ENCODE data around the gene HMCN1.

HMCN1 gene

DNA sequence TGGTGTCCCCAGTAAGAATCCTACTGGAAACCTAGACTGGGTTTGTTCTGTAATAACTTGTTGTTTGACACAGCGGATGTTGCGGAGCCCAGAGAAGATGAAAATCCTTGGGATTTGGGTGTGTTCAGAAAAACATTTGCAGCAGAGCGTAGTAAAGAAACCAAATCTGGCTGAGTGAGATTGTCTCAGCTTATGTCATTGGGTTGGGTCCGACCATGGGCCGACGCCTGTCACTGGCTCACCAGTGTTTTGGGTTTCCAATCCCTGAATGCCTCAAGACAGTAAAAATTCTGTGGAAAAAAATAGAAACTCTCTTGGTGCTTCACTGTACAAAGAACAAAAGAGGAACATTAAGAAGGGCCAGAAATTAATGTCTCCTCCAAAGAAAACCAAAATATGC lies 494.6 kb downstream of the HMCN1 start:
- no peaks in the 10 kb centered on the region for H3K9me3 ChIP-seq (ENCODE audit: control insufficient read depth, low read length)
- H3K4me1 ChIP-seq (ENCODE audit: control insufficient read depth, insufficient read depth, low read length) = no peaks in the 10 kb centered on the region
- H3K36me3 ChIP-seq (ENCODE audit: control insufficient read depth, insufficient read depth, low read length) = no peaks in the 10 kb centered on the region
- H3K4me3 ChIP-seq (ENCODE audit: insufficient read depth, low read depth, low read length) = no peak overlapping the region
- H3K27ac ChIP-seq (ENCODE audit: insufficient read depth, low read depth, low read length, poor library complexity, severe bottlenecking) = no peak overlapping the region
- no peaks in the 10 kb centered on the region for H3K27me3 ChIP-seq (ENCODE audit: control insufficient read depth, insufficient read depth, low read length, poor library complexity, severe bottlenecking)
- WGBS, 2 experiments = 96 to 98% methylated on average over 6 of the region's 6 CpGs

GRCh38 chr1:186231861-186232436 lies 497.8 kb downstream of the HMCN1 start:
- 89 to 96% methylated on average over 2 of the region's 2 CpGs for WGBS, 2 experiments
- H3K27ac ChIP-seq (ENCODE audit: insufficient read depth, low read depth, low read length, poor library complexity, severe bottlenecking) = no peak overlapping the region

DNA sequence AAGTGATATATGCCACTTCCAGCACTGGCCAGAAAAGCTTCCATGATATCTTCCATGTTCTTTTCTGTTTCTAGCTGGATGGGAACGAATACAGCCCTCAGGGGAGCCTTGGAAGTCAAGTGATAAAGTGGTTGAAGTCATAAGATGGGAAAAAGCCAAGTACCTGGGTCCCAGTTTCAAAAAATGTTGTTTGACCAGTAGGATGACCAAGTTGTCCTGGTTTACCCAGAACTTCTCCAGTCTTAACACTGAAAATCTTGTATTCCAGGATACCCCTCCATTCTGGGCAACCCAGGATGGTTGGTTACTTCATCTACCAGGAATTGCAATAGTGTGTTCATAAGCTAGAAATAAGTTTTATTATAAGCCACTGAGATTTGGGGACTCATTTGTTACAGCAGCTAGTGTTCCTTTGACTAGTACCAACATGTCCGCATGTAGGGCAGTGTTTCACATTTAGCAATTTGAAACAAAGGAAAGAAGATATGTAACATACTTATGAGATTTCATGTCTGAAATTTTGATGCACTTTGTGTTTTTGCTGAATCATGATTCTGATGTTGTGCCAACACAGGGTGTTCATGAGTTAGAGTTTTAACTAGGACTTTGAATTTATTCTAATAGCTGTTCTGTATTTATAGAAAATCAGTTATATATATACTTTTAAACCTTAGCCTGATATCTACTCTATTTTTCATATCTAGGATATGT lies 500.9 kb downstream of the HMCN1 start:
- H3K36me3 ChIP-seq (ENCODE audit: control insufficient read depth, insufficient read depth, low read length) = no peaks in the 10 kb centered on the region
- H3K27ac ChIP-seq (ENCODE audit: insufficient read depth, low read depth, low read length, poor library complexity, severe bottlenecking) = no peak overlapping the region
- WGBS, 2 experiments = 64 to 67% methylated on average over 2 of the region's 2 CpGs
- H3K4me1 ChIP-seq (ENCODE audit: control insufficient read depth, insufficient read depth, low read length) = no peaks in the 10 kb centered on the region
- no peaks in the 10 kb centered on the region for H3K9me3 ChIP-seq (ENCODE audit: control insufficient read depth, low read length)
- H3K4me3 ChIP-seq (ENCODE audit: insufficient read depth, low read depth, low read length) = no peak overlapping the region
- H3K27me3 ChIP-seq (ENCODE audit: control insufficient read depth, insufficient read depth, low read length, poor library complexity, severe bottlenecking) = no peaks in the 10 kb centered on the region

More at GRCh38 chr1:186231861-186232436, 497.8 kb downstream of the HMCN1 start:
- no peaks in the 10 kb centered on the region for H3K9me3 ChIP-seq (ENCODE audit: control insufficient read depth, low read length)
- no peak overlapping the region for H3K4me3 ChIP-seq (ENCODE audit: insufficient read depth, low read depth, low read length)
- no peaks in the 10 kb centered on the region for H3K36me3 ChIP-seq (ENCODE audit: control insufficient read depth, insufficient read depth, low read length)
- H3K27me3 ChIP-seq (ENCODE audit: control insufficient read depth, insufficient read depth, low read length, poor library complexity, severe bottlenecking) = no peaks in the 10 kb centered on the region
- no peaks in the 10 kb centered on the region for H3K4me1 ChIP-seq (ENCODE audit: control insufficient read depth, insufficient read depth, low read length)

GRCh38 chr1:186235696-186236095 lies 501.5 kb downstream of the HMCN1 start:
- 81 to 82% methylated on average over 4 of the region's 4 CpGs for WGBS, 2 experiments
- Histone ChIP-seq H3K9me3 (ENCODE audit: control insufficient read depth, low read length) (no peaks in the 10 kb centered on the region), H3K27ac (ENCODE audit: insufficient read depth, low read depth, low read length, poor library complexity, severe bottlenecking) (no peak overlapping the region)

DNA sequence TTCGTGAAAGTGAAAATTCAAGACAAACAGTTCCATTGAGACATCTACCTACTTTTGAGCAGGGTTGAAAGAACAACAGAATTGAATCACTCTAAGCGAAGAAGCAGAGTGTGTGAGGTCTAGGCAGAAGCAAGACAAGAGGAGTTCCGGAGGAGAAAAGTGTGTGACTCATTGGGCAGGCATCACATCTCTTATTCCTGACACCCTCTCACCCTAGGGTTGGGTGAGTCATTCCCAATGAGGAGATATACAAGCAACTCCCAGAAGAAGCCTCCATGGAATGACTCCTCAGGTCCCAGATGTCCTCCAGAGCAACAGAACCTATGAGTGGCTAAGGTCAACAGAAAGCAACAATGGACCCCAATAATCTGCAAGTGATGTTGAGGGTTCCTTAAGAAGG lies 502.7 kb downstream of the HMCN1 start:
- Histone ChIP-seq H3K4me3 (ENCODE audit: insufficient read depth, low read depth, low read length) (no peak overlapping the region), H3K36me3 (ENCODE audit: control insufficient read depth, insufficient read depth, low read length) (no peaks in the 10 kb centered on the region), H3K9me3 (ENCODE audit: control insufficient read depth, low read length) (no peaks in the 10 kb centered on the region), H3K27ac (ENCODE audit: insufficient read depth, low read depth, low read length, poor library complexity, severe bottlenecking) (no peak overlapping the region), H3K27me3 (ENCODE audit: control insufficient read depth, insufficient read depth, low read length, poor library complexity, severe bottlenecking) (no peaks in the 10 kb centered on the region), H3K4me1 (ENCODE audit: control insufficient read depth, insufficient read depth, low read length) (no peaks in the 10 kb centered on the region)
- WGBS, 2 experiments = 85 to 88% methylated on average over 3 of the region's 3 CpGs

More at GRCh38 chr1:186235696-186236095, 501.5 kb downstream of the HMCN1 start:
- H3K36me3 ChIP-seq (ENCODE audit: control insufficient read depth, insufficient read depth, low read length) = no peaks in the 10 kb centered on the region
- H3K27me3 ChIP-seq (ENCODE audit: control insufficient read depth, insufficient read depth, low read length, poor library complexity, severe bottlenecking) = no peaks in the 10 kb centered on the region
- H3K4me3 ChIP-seq (ENCODE audit: insufficient read depth, low read depth, low read length) = no peak overlapping the region
- H3K4me1 ChIP-seq (ENCODE audit: control insufficient read depth, insufficient read depth, low read length) = no peaks in the 10 kb centered on the region

GRCh38 chr1:186239171-186239570 lies 505.0 kb downstream of the HMCN1 start:
- Histone ChIP-seq H3K4me1 (ENCODE audit: control insufficient read depth, insufficient read depth, low read length) (no peaks in the 10 kb centered on the region), H3K4me3 (ENCODE audit: insufficient read depth, low read depth, low read length) (no peak overlapping the region), H3K9me3 (ENCODE audit: control insufficient read depth, low read length) (no peaks in the 10 kb centered on the region), H3K36me3 (ENCODE audit: control insufficient read depth, insufficient read depth, low read length) (no peaks in the 10 kb centered on the region), H3K27ac (ENCODE audit: insufficient read depth, low read depth, low read length, poor library complexity, severe bottlenecking) (no peak overlapping the region), H3K27me3 (ENCODE audit: control insufficient read depth, insufficient read depth, low read length, poor library complexity, severe bottlenecking) (no peaks in the 10 kb centered on the region)

DNA sequence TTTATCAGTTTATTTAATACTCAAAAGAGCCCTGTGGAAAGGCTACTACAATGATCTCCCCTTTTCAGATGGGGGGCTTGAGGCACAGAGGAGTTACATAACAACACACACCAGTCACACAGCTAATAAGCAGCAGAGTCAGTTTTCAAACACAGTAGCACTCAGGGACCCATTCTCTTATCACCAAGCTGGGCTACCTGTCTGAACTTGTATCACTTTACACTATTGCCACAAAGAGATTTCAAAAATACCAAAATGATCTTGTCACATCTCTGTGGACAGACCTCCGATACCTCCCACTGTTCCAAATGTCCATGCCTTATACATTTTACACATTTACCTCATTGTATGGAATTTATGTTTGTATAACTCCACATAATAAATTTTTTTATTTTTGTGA lies 506.2 kb downstream of the HMCN1 start:
- 92% methylated on average over 1 of the region's 1 CpG; no CpG with 5 or more reads in 1 of the 2 experiments for WGBS, 2 experiments
- H3K36me3 ChIP-seq (ENCODE audit: control insufficient read depth, insufficient read depth, low read length) = no peaks in the 10 kb centered on the region
- H3K27ac ChIP-seq (ENCODE audit: insufficient read depth, low read depth, low read length, poor library complexity, severe bottlenecking) = no peak overlapping the region
- H3K4me3 ChIP-seq (ENCODE audit: insufficient read depth, low read depth, low read length) = no peak overlapping the region
- H3K9me3 ChIP-seq (ENCODE audit: control insufficient read depth, low read length) = no peaks in the 10 kb centered on the region
- no peaks in the 10 kb centered on the region for H3K27me3 ChIP-seq (ENCODE audit: control insufficient read depth, insufficient read depth, low read length, poor library complexity, severe bottlenecking)
- H3K4me1 ChIP-seq (ENCODE audit: control insufficient read depth, insufficient read depth, low read length) = no peaks in the 10 kb centered on the region
